ENCODE results near the gene TMEM214. TPM values are rescaled to one million over a fixed set of nuclear protein-coding genes. Genes with fewer than 3 reads are reported as not detected.

The TMEM214 gene
- total RNA-seq, 1 experiment from 2014 or later = 55.3 TPM

- no peak overlapping the region for H3K27ac Mint-ChIP-seq
- no peak overlapping the region for H3K9ac ChIP-seq (ENCODE audit: extremely low read depth, insufficient read length, low read length)
- no peak overlapping the region for H3K4me3 Mint-ChIP-seq
- H4K20me1 ChIP-seq (ENCODE audit: control insufficient read depth, insufficient read depth, insufficient read length) = no peaks in the 10 kb centered on the region
- no peak overlapping the region for H3K27ac ChIP-seq (ENCODE audit: insufficient read length, low read depth, low read length)
- no peak overlapping the region for H3K18ac ChIP-seq (ENCODE audit: insufficient read length, low read depth, low read length)
- peaks cover 12% of the 10 kb centered on the region for H3K27me3 Mint-ChIP-seq (ENCODE audit: low read depth)
- H3K4ac ChIP-seq (ENCODE audit: low read depth, low read length) = no peak overlapping the region
- H2AFZ ChIP-seq (ENCODE audit: low read length) = no peak overlapping the region
- no peak overlapping the region for H2BK120ac ChIP-seq (ENCODE audit: low read depth, low read length, poor library complexity, severe bottlenecking)
- H3K4me1 ChIP-seq (ENCODE audit: insufficient read depth, low read length) = no peaks in the 10 kb centered on the region
- TF ChIP-seq CTCF (conservative IDR thresholded peaks at IDR 0.05) = no peak
- H3K9me3 Mint-ChIP-seq = no peaks in the 10 kb centered on the region
- H2BK5ac ChIP-seq (ENCODE audit: insufficient read length, low read length) = no peak overlapping the region
- H3K4me2 ChIP-seq (ENCODE audit: insufficient read depth, insufficient read length, low read length) = no peak overlapping the region
- H3K79me1 ChIP-seq (ENCODE audit: insufficient read depth, low read depth, low read length, poor library complexity, severe bottlenecking) = no peaks in the 10 kb centered on the region
- no peak overlapping the region for H4K91ac ChIP-seq (ENCODE audit: insufficient read length, low read depth, low read length)
- H2AK5ac ChIP-seq (ENCODE audit: insufficient read length, low read length) = no peak overlapping the region
- H3K23me2 ChIP-seq (ENCODE audit: insufficient read length, low read depth, low read length, poor library complexity, severe bottlenecking) = no peaks in the 10 kb centered on the region
- H3K36me3 Mint-ChIP-seq (ENCODE audit: insufficient read depth in 1 of 3, low read depth in 3 of 3) = no peaks in the 10 kb centered on the region
- no CpG with 5 or more reads among the region's 1 CpG for WGBS (ENCODE audit: extremely low coverage, insufficient read length, low lambda C conversion rate)
- no peak overlapping the region for H2BK20ac ChIP-seq (ENCODE audit: low read depth, low read length, poor library complexity, severe bottlenecking)
- H3K79me2 ChIP-seq (ENCODE audit: insufficient read depth, low read length) = no peaks in the 10 kb centered on the region
- no peak overlapping the region for H3T11ph ChIP-seq (ENCODE audit: low read length)
- H3K23ac ChIP-seq (ENCODE audit: insufficient read length, low read depth, low read length) = no peak overlapping the region
- no peak overlapping the region for H2BK12ac ChIP-seq (ENCODE audit: insufficient read length, low read depth, low read length)
- H4K5ac ChIP-seq (ENCODE audit: insufficient read length, low read depth, low read length) = no peak overlapping the region
- DNase-seq = no peak
- H3K56ac ChIP-seq (ENCODE audit: insufficient read length, low read depth, low read length) = no peak overlapping the region
- H4K8ac ChIP-seq (replicated peaks; ENCODE audit: insufficient read length, low read depth, low read length) = no peak overlapping the region
- H3K27me3 ChIP-seq (ENCODE audit: insufficient read depth, low read length) = no peaks in the 10 kb centered on the region
- no peak overlapping the region for H3K14ac ChIP-seq (ENCODE audit: insufficient read depth, low read length)
- no peak overlapping the region for H2BK15ac ChIP-seq (ENCODE audit: low read depth, low read length)
- H3K4me1 Mint-ChIP-seq = peaks cover 0 to 4% of the 10 kb centered on the region in 2 experiments; a peak in 1 of 4 replicates
- no peaks in the 10 kb centered on the region for H3K9me3 ChIP-seq (ENCODE audit: control insufficient read depth, low read depth, low read length)
Measured at GRCh38 chr2:26993768-26994167, 39.0 kb upstream of the TMEM214 start.
